Measurements from ENCODE around the gene DIO2. TPM values are rescaled to one million over a fixed set of nuclear protein-coding genes. Genes with fewer than 3 reads are reported as not detected.

DIO2 gene
- total and polyA plus RNA-seq, 10 donors: 0.06 to 6.3 (median 0.39) TPM; not detected in 2

DNA sequence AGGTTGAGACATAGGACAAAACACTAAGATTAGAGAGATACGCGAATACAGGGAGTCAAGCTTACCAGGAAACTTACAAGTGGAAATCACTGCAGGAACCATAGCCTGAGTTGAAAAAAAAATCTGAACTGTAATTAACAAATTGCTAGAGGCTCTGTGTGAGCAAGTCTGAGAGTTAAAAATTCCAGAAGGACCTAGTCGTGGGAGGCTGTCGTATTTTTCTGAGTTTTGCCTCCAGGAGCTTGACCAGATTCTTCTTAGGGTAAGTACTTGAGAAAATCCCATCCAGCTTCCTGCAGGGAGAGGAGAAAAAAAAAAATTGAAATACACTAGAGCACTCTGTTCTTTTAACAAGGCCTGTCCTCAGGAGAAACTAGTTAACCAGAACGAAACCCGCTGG lies 22.7 kb downstream of the DIO2 start:
- Histone ChIP-seq H3K27me3 (replicated peaks in 1 of 7) (no peaks in the 10 kb centered on the region), H3K27ac (no peak overlapping the region), H3K4me1 (no peaks in the 10 kb centered on the region), H3K9me3 (no peaks in the 10 kb centered on the region), H3K36me3 (no peaks in the 10 kb centered on the region), H3K4me3 (no peak overlapping the region)
- WGBS, 5 donors: 89 to 92% (median 91%) methylated on average over 6 of the region's 6 CpGs
- no peak for TF ChIP-seq POLR2AphosphoS5 (IDR thresholded peaks at IDR 0.05)
- TF ChIP-seq POLR2A (IDR thresholded peaks at IDR 0.05): no peak
- TF ChIP-seq, protein P1, sequence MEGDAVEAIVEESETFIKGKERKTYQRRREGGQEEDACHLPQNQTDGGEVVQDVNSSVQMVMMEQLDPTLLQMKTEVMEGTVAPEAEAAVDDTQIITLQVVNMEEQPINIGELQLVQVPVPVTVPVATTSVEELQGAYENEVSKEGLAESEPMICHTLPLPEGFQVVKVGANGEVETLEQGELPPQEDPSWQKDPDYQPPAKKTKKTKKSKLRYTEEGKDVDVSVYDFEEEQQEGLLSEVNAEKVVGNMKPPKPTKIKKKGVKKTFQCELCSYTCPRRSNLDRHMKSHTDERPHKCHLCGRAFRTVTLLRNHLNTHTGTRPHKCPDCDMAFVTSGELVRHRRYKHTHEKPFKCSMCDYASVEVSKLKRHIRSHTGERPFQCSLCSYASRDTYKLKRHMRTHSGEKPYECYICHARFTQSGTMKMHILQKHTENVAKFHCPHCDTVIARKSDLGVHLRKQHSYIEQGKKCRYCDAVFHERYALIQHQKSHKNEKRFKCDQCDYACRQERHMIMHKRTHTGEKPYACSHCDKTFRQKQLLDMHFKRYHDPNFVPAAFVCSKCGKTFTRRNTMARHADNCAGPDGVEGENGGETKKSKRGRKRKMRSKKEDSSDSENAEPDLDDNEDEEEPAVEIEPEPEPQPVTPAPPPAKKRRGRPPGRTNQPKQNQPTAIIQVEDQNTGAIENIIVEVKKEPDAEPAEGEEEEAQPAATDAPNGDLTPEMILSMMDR (IDR thresholded peaks at IDR 0.05 in 8 of 11, conservative IDR thresholded peaks at IDR 0.05 in 3 of 11): no peak
- intact Hi-C loops (cut with DNase I; ENCODE audit: low total_unique reads): no loop called here
- DNase-seq: no peak

DNA sequence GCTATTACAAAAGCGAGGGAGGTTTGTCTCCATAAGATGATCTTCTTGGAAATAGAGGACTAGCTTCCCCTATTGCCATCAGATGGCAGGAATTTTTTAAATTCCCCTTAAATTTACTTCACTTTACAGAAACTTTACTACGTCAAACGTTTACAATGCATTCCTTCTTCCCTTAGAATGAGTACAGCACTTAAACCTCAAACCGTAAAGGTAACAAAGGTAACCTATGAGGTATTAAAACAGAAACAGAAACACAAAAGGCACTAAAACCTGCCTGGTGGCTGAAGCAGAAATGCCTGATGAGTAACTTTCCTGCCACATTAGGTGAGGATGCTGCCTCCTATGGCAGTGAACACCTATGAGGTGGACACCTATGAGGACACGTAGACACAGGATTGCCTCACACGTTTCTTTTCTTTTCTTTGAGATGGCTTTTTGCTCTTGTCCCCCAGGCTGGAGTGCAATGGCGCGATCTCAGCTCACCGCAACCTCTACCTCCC lies 25.0 kb downstream of the DIO2 start:
- DNase-seq: no peak
- no peaks in the 10 kb centered on the region for H3K9me3 ChIP-seq
- no peak overlapping the region for H3K27ac ChIP-seq
- H3K4me1 ChIP-seq: no peaks in the 10 kb centered on the region
- WGBS, 5 donors: 88 to 93% (median 91%) methylated on average over 9 of the region's 9 CpGs
- H3K36me3 ChIP-seq: no peaks in the 10 kb centered on the region
- TF ChIP-seq POLR2AphosphoS5 (IDR thresholded peaks at IDR 0.05): no peak
- TF ChIP-seq, protein P1 (IDR thresholded peaks at IDR 0.05 in 8 of 11, conservative IDR thresholded peaks at IDR 0.05 in 3 of 11): no peak
- TF ChIP-seq POLR2A (IDR thresholded peaks at IDR 0.05): no peak
- intact Hi-C loops (cut with DNase I; ENCODE audit: low total_unique reads): no loop called here
- H3K4me3 ChIP-seq: no peak overlapping the region
- H3K27me3 ChIP-seq (replicated peaks in 1 of 7): no peaks in the 10 kb centered on the region

DNA sequence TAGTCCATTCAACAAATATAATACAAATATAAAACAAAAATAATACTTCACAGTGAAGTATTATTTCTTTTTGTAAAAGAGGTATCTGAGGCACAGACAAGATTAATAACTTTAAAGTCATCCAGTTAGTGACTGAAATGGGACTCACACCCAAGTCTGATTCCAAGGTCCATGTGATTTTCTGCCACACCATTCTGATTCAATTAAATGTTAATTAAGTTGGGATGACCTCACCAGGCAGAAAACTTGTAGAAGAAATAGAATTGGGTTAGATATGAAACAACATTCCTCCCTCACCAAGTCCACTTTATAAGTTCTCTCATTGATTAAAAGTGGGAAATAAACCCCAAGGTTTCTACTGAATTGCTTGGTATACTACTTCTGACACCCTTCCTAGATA lies 34.4 kb downstream of the DIO2 start:
- intact Hi-C loops (cut with DNase I; ENCODE audit: low total_unique reads): no loop called here
- Histone ChIP-seq H3K9me3 (peaks cover 0 to 6% (median 0%) of the 10 kb centered on the region in 8 donors), H3K27ac (no peak overlapping the region)

DNA sequence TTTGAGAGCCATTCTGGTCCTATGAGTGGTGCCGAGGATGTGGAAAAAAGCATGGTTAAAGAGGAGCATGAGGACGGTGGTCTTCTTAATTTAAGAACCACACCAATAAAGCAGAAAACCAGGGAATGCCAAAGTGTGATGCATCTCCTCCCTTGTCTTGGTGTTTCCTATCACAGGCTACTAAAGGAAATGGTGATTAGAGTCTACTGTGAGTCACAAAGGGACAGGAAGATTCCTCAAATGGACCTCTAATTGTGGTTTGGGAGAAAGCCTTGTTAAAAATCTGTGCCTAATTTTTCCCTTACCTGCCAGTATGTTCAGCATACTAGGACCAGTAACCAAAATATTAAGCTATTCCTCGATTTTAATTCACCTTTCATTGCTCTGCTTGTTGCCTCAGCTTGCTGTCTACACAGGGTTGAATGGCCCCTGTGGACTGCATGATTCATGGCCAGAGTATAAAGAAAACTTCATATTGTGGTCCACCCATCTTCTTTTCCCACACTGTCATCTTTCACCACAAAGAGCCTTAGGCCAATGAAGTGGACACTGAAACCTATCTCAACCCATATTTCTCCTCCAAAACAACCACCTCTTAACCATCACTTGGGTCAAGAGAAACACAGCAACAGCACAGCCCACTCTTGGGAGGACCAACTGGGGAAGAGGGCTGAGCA lies 38.8 kb downstream of the DIO2 start:
- TF ChIP-seq POLR2A (IDR thresholded peaks at IDR 0.05): no peak
- TF ChIP-seq, protein P1 (IDR thresholded peaks at IDR 0.05 in 8 of 11, conservative IDR thresholded peaks at IDR 0.05 in 3 of 11): no peak
- no peak for TF ChIP-seq POLR2AphosphoS5 (IDR thresholded peaks at IDR 0.05)
- Histone ChIP-seq H3K9me3 (peaks cover 0 to 6% (median 0%) of the 10 kb centered on the region in 8 donors), H3K4me3 (no peak overlapping the region), H3K27me3 (replicated peaks in 1 of 7) (no peaks in the 10 kb centered on the region), H3K27ac (no peak overlapping the region), H3K4me1 (no peaks in the 10 kb centered on the region), H3K36me3 (no peaks in the 10 kb centered on the region)
- DNase-seq: no peak
- WGBS, 5 donors: 71 to 86% (median 76%) methylated on average over 3 of the region's 3 CpGs
- intact Hi-C loops (cut with DNase I; ENCODE audit: low total_unique reads): no loop called here

More for the DNA sequence above, 34.4 kb downstream of the DIO2 start:
- H3K27me3 ChIP-seq (replicated peaks in 1 of 7): no peaks in the 10 kb centered on the region
- TF ChIP-seq POLR2AphosphoS5 (IDR thresholded peaks at IDR 0.05) (no peak), POLR2A (IDR thresholded peaks at IDR 0.05) (no peak)
- TF ChIP-seq, protein P1 (IDR thresholded peaks at IDR 0.05 in 8 of 11, conservative IDR thresholded peaks at IDR 0.05 in 3 of 11): no peak
- no peak overlapping the region for H3K4me3 ChIP-seq
- H3K4me1 ChIP-seq: no peaks in the 10 kb centered on the region
- H3K36me3 ChIP-seq: no peaks in the 10 kb centered on the region
- no peak for DNase-seq

Measured in spleen (tissue), 11 donors.